Activated naive CD4-positive, alpha-beta T cell treated with anti-CD3 and anti-CD28 coated beads, Interleukin-2, amount 50 U/mL, for 72 hours (primary cell): ENCODE results near the gene KRT8. TPM values are rescaled to one million over a fixed set of nuclear protein-coding genes. Genes with fewer than 3 reads are reported as not detected.
"Not testable (repeated sequence)": the region's sequence is repeated elsewhere in the genome, so short reads cannot be mapped to it uniquely, and the experiment has no call there.

Experiments used
- ATAC-seq, 2 donors: fragments of 150-1000 bp; cut with Tn5 transposase; 2 replicates each; pipeline ENCODE4 v1.10.0; 2021; ENCODE audit warnings: mild to moderate bottlenecking in 2 of 2, moderate library complexity in 2 of 2
- DNase-seq, 2 donors: peaks; one replicate each; pipeline ENCODE4 v3.0.0; 2021 to 2022; ENCODE audit warnings: low spot score in 2 of 2
- H3K27ac Mint-ChIP-seq, 2 donors: one replicate each; pipeline ENCODE4 v1.8.0; 2022; ENCODE audit warnings: mild to moderate bottlenecking in 2 of 2, mixed read lengths in 2 of 2
- H3K36me3 Mint-ChIP-seq, 2 donors: one replicate each; pipeline ENCODE4 v1.8.0; 2022; ENCODE audit warnings: mixed read lengths in 2 of 2
- H3K9me3 Mint-ChIP-seq, 2 donors: one replicate each; pipeline ENCODE4 v1.8.0; 2022; ENCODE audit warnings: mixed read lengths in 2 of 2
- total RNA-seq, 2 donors: library from RNA; stranded (reverse); gene quantifications; one replicate each; pipeline ENCODE4 v1.2.3, GENCODE V29; 2022

Gene KRT8
- under 1 TPM; 0.34 to 0.66 TPM for total RNA-seq

- DNase-seq, ATAC-seq, H3K9me3 Mint-ChIP-seq, H3K36me3 Mint-ChIP-seq: not testable (repeated sequence)
- peak within 1 kb of the TSS in 1 of 2 donors; percentile 6 for H3K27ac Mint-ChIP-seq
These were observed at the start of gene KRT8 for GRCh38 chr12:52904509-52905300. Gene KRT8 (minus strand): TSS chr12:52905076. CDS start chr12:52904981, 95 bp downstream.

DNA sequence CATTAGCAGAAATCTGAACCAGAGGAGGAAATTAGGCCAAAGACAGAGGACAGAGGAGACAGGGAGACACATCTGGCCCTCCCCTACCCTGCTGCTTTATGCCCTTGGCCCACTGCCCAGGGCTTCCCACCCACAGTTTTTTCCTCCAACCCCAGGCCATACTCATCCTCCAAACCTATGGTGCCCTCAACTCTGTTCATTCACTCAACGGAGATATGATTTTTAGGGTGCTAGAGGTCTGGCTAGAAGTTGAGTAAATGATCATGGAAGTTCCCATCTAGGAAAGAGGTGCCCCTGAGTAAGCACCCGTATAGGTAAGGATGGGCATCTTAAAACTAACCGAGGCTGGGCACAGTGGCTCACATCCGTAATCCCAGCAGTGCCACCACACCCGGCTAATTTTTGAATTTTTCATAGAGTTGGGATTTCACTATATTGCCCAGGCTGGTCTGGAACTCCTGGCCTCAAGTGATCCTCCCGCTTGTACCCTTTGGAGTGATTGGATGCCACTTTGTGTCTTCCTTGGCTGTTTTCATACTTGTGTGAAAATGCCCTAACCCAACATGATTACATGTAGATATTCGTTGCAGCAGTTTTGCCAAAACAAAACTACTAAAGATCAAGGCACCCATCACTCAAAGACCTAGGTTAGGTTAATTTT lies 48.4 kb upstream of the KRT8 start:
- H3K36me3 Mint-ChIP-seq: no peaks in the 10 kb centered on the region
- no peak overlapping the region for H3K27ac Mint-ChIP-seq
- no peaks in the 10 kb centered on the region for H3K9me3 Mint-ChIP-seq
- DNase-seq: no peak
- ATAC-seq: no peak

DNA sequence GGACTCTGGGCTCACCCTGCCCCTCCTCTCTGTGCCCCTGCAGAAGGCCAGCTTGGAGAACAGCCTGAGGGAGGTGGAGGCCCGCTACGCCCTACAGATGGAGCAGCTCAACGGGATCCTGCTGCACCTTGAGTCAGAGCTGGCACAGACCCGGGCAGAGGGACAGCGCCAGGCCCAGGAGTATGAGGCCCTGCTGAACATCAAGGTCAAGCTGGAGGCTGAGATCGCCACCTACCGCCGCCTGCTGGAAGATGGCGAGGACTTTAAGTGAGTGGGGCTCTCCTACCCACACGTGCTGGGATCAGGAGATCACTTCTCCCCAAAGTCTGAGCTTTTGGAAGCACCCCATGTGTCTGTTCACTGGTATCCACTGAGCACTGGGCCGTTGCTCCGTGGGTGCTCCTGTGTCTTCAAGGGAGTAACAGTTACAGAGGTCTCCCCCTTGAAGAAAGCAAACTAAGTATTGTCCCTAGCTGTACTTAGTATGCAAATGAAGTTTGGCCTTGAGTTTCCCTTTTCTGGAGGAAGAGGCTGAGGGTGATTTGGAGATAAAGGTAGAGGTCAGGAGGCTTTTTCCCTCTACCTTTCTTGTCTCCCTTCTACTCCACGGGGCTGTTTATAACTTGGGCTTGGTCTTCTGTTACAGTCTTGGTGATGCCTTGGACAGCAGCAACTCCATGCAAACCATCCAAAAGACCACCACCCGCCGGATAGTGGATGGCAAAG lies 47.4 kb upstream of the KRT8 start:
- Mint-ChIP-seq H3K27ac (no peak overlapping the region), H3K36me3 (no peaks in the 10 kb centered on the region), H3K9me3 (no peaks in the 10 kb centered on the region)
- no peak for DNase-seq
- no peak for ATAC-seq

GRCh38 chr12:52951640-52952039 lies 46.8 kb upstream of the KRT8 start:
- DNase-seq (no peak), ATAC-seq (no peak)
- Mint-ChIP-seq H3K9me3 (no peaks in the 10 kb centered on the region), H3K36me3 (no peaks in the 10 kb centered on the region), H3K27ac (no peak overlapping the region)

- ATAC-seq (no peak), DNase-seq (no peak)
- Mint-ChIP-seq H3K36me3 (no peaks in the 10 kb centered on the region), H3K9me3 (no peaks in the 10 kb centered on the region), H3K27ac (no peak overlapping the region)
These were observed 46.2 kb upstream of the KRT8 start for GRCh38 chr12:52951126-52951525.

DNA sequence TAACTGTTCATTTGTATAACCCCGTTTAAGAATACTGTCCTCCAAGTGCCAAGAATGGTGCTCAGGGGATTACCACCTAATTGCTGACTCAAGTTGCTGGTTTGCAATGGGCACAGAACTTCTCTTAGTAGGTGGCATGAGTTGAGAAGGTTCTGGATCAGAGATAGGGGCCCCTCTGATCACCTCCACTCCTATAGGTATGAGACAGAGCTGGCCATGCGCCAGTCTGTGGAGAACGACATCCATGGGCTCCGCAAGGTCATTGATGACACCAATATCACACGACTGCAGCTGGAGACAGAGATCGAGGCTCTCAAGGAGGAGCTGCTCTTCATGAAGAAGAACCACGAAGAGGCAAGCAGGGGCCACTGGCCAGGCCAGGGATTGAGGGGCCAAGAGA lies 45.7 kb upstream of the KRT8 start:
- ATAC-seq (no peak), DNase-seq (no peak)
- Mint-ChIP-seq H3K9me3 (no peaks in the 10 kb centered on the region), H3K27ac (no peak overlapping the region), H3K36me3 (no peaks in the 10 kb centered on the region)

DNA sequence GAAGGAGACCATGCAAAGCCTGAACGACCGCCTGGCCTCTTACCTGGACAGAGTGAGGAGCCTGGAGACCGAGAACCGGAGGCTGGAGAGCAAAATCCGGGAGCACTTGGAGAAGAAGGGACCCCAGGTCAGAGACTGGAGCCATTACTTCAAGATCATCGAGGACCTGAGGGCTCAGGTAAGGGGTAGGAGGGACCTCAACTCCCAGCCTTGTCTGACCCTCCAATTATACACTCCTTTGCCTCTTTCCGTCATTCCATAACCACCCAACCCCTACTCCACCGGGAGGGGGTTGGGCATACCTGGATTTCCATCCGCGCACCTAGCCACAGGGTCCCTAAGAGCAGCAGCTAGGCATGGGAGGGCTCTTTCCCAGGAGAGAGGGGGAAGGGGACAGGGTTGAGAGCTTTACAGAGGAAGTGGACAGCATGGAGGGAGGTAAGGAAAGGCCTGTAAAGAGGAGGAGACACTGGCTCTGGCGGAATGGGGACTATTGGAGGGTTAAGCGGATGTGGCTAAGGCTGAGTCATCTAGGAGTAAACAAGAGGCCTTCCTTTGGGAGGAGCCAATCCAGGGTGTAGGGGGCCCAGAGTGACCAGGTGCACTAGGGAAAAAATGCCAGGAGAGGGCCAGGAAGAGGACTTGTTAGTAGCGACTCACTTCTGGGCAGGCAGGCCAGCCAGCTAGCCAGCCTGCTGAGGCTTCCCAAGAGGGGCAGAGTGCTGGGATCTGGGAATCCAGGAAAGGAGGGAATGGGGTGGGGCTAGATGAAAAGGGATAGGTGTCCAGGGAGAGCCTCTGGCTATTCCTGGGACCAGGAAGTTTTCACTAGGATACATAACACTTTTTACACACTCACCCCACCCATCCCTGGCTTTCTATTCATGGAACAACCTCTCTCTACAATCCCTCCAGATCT lies 44.8 kb upstream of the KRT8 start:
- Mint-ChIP-seq H3K27ac (peak overlapping the region in 1 of 2 donors; percentile 48), H3K9me3 (no peaks in the 10 kb centered on the region), H3K36me3 (no peaks in the 10 kb centered on the region)
- ATAC-seq (peak in 1 of 2 donors; percentile 9), DNase-seq (no peak)

DNA sequence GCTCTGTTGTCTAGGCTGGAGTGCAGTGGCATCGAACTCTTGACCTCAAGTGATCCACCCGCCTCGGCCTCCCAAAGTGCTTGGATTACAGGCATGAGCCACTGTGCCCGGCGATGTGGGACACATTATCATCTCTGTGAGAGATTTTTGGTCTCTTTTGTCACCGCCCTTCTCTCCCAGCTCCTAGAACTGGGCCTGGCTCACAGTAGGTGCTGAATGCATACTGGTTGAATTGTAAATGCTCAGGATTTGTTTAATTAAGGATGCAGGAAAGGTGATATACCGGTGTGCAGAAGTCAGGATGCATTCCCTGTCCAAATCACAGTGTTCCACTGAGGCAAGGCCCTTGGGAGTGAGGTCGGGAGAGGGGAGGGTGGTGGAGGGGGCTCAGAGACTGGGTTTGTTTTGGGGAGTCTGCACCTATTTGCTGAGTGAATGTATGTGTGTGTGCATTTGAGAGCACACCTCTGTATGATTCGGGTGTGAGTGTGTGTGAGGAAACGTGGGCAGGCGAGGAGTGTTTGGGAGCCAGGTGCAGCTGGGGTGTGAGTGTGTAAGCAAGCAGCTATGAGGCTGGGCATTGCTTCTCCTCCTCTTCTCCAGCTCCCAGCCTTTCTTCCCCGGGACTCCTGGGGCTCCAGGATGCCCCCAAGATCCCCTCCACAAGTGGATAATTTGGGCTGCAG lies 43.0 kb upstream of the KRT8 start:
- ATAC-seq: no peak
- H3K27ac Mint-ChIP-seq: peak overlapping the region; percentile 61 to 94
- no peaks in the 10 kb centered on the region for H3K9me3 Mint-ChIP-seq
- no peak for DNase-seq
- no peaks in the 10 kb centered on the region for H3K36me3 Mint-ChIP-seq

DNA sequence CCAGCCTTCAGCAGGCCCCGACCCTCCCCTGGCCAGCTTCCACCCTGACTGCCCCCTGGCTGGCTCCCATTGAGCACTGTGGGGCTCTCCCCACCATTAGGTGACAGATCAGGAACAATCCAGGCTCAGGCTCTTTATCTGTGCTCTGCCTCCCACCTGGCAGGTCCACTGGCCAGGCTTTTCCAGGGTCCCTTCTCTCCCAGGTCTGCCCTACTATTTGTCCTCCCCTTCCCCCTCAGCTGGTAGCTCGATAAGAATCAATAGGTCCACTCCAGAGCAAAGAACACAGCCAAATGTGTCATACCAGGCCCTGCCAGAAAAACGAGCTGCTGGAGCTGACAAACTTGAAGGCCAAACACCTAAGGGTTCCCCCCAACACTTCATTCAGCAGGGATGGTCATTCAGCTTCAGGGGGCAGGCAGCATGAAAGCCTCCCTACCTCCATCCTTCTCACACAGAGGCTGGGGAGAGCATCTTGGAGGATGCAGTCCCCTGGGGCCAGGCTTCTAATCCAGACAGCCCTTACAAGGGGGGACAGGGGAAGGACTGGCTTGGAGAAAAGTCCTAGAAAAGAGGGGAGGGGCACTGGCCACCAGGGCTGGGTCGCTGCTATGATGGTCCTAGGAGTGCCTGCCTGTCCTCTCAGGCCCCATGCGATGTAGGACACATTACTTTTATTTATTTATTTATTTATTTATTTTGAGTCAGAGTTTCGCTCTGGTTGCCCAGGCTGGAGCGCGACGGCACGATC lies 42.1 kb upstream of the KRT8 start:
- no peaks in the 10 kb centered on the region for H3K36me3 Mint-ChIP-seq
- DNase-seq: no peak
- no peaks in the 10 kb centered on the region for H3K9me3 Mint-ChIP-seq
- H3K27ac Mint-ChIP-seq: no peak overlapping the region
- no peak for ATAC-seq

- no peak for DNase-seq
- Mint-ChIP-seq H3K27ac (no peak overlapping the region), H3K36me3 (no peaks in the 10 kb centered on the region), H3K9me3 (no peaks in the 10 kb centered on the region)
- ATAC-seq: no peak
These were observed 41.5 kb upstream of the KRT8 start for GRCh38 chr12:52946334-52946733.

DNA sequence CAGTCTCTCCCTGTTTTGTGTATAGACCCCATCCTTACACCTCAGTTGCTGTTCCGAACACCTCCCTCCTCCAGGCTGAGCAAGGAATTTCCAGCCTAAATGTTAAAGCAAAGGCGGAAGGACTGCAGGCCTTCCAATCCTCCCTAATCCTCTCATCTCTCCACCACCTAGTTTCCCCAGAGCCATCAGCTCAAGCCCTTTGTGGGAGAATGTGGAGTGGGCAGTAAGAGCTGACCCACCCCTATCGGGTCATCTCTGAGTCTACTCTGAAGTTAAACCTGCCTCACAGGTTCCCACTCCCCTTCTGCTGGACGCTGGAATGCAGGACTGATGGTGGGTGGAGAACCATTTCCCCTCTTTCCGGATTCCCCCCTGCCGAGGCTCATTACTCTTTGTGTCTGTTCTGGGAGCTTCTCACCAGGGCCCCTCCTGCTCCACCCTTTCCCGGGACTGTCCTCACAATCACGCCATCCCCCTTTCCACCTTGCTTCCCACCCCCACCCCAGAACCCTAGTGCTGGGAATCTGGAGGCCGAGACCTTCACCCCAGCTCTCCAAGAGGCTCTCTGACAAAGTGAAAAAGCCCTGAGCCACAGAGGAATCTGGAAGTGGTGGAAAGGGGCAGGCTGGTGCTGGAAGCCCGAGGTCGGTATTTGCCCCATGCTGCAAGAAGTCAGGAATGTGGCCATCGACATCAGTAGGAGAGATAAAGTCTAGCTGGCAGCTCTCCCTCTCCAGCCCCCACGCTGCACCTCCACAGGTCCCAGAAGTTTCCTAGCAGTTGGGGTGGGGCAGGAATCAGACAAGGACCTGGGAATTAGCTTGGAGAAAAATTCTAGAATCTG lies 40.7 kb upstream of the KRT8 start:
- no peak overlapping the region for H3K27ac Mint-ChIP-seq
- H3K36me3 Mint-ChIP-seq: no peaks in the 10 kb centered on the region
- H3K9me3 Mint-ChIP-seq: no peaks in the 10 kb centered on the region
- no peak for DNase-seq
- ATAC-seq: no peak

DNA sequence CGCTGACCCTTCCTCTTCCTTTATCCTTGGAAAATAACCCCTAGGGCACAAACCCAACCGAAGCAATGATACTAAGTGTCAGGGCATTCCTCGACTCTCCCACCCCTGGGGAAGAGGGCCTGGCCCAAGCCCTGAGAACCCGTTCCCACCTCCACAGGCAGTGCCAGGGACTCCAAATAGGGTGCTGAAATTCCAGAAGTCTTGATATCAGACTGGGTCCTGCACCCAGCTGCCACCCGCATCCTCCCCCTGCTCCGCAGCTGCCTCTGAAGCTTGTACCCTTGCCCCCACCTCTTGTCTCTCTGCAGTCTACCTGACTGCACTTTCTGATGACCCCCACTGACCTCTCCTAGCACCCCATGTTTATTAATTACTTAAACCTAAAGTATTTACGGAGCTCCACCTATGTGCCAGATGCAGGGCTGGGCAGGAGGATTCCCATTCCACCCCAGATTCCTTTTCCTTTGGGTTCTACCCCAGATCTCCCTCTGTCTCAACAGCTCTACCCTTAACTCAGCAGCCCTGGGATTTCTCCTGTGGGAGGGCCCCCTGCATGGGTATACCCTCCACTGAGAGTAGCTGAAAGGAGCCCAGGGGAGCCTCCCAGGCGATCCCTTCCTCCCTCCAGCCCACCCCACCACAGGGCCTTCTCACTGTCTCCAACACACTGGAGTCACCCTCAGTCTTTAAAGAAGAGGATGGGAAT lies 40.0 kb upstream of the KRT8 start:
- H3K9me3 Mint-ChIP-seq: peaks cover 0 to 2% of the 10 kb centered on the region in 2 donors
- no peak for ATAC-seq
- no peak overlapping the region for H3K27ac Mint-ChIP-seq
- no peaks in the 10 kb centered on the region for H3K36me3 Mint-ChIP-seq
- no peak for DNase-seq

DNA sequence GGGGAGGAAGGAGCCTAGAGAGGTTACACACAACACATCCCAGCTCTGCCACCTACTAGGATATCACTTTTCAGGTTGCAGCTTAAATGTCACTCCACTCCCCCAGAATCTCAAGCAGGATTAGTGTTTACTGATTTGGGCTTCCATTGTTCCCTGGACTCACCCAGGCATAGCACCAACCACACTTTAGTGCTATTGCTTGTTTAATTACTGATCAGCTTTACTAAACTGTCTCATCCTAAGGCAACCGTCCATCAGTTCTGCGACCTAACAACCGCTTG lies 38.0 kb upstream of the KRT8 start:
- ATAC-seq (no peak), DNase-seq (no peak)
- no peak overlapping the region for H3K27ac Mint-ChIP-seq
- H3K36me3 Mint-ChIP-seq: no peaks in the 10 kb centered on the region
- H3K9me3 Mint-ChIP-seq: peaks cover 0 to 6% of the 10 kb centered on the region in 2 donors
